Activated CD8-positive, alpha-beta memory T cell treated with anti-CD3 and anti-CD28 coated beads for 36 hours (primary cell): ENCODE measurements around the gene DICER1. TPM values are rescaled to one million over a fixed set of nuclear protein-coding genes. Genes with fewer than 3 reads are reported as not detected.
"Not testable (repeated sequence)": the region's sequence is repeated elsewhere in the genome, so short reads cannot be mapped to it uniquely, and the experiment has no call there.

Experiments
- CTCF ChIA-PET: fragments of 350-600 bp; sonication (Branson Sonifier 250); formaldehyde crosslinking; loops from one replicate; lab custom pipeline; 2021; ENCODE audit warnings: antibody characterized with exemption; lab: Charles Lee
- POLR2A ChIA-PET: fragments of 350-600 bp; sonication (Branson Sonifier 250); formaldehyde crosslinking; loops from one replicate; lab custom pipeline; 2021; ENCODE audit warnings: antibody characterized with exemption; lab: Charles Lee
- total RNA-seq, 2 experiments: library from RNA; stranded (reverse); gene quantifications; one replicate each; pipeline ENCODE4 v1.2.3, GENCODE V29; 2021

Gene DICER1, protein sequence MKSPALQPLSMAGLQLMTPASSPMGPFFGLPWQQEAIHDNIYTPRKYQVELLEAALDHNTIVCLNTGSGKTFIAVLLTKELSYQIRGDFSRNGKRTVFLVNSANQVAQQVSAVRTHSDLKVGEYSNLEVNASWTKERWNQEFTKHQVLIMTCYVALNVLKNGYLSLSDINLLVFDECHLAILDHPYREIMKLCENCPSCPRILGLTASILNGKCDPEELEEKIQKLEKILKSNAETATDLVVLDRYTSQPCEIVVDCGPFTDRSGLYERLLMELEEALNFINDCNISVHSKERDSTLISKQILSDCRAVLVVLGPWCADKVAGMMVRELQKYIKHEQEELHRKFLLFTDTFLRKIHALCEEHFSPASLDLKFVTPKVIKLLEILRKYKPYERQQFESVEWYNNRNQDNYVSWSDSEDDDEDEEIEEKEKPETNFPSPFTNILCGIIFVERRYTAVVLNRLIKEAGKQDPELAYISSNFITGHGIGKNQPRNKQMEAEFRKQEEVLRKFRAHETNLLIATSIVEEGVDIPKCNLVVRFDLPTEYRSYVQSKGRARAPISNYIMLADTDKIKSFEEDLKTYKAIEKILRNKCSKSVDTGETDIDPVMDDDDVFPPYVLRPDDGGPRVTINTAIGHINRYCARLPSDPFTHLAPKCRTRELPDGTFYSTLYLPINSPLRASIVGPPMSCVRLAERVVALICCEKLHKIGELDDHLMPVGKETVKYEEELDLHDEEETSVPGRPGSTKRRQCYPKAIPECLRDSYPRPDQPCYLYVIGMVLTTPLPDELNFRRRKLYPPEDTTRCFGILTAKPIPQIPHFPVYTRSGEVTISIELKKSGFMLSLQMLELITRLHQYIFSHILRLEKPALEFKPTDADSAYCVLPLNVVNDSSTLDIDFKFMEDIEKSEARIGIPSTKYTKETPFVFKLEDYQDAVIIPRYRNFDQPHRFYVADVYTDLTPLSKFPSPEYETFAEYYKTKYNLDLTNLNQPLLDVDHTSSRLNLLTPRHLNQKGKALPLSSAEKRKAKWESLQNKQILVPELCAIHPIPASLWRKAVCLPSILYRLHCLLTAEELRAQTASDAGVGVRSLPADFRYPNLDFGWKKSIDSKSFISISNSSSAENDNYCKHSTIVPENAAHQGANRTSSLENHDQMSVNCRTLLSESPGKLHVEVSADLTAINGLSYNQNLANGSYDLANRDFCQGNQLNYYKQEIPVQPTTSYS (N-terminal part only)
- 10 to 100 TPM; 58.0 to 59.4 TPM for total RNA-seq

DNA sequence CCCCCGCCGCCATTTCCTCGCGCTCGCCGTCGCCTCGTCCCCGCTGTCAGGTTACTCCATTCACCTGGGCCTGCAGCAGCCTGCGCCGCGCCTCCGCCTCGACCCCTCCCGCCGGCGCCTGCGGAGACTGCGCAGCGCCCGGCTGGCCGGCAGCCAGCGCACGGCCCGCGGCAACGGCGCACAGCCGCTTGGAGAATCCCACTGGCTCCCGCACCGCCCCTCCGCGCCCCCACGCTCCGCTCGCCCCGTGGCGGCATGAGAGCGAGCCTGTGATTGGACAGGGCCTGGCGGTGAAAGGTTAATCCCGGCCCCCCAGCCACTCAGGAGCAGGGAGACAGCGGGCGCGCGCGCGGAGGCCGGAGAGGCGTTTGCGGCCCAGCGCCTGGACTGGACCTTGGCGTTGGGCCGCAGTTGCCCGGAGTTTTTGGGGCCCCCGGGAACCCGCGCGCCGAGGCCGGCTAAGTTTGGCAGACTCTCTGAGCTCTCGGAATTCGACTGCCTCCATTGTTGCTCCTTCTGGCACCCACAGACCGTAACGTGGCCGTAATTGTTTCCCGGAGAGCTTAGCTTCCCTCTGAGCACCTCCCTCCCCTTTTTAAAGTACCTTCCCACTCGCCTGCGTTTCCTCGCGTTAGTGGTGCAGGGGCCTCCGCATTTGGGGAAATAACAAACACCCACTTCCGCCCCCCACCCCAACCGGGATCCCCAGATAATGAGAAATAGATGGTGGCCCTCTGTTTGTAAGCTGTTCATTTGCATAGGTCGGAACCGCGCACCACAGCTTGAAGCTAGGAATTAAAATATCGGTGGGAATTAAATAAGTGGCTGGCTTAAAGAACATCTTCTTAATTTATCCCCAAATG, at the start of gene DICER1:
Gene DICER1, minus strand, starts transcription at position 203 of the 863 bp plus-strand sequence. CDS start 24,071 bp downstream, outside the sequence.
- CTCF ChIA-PET, result no interaction called here

DNA sequence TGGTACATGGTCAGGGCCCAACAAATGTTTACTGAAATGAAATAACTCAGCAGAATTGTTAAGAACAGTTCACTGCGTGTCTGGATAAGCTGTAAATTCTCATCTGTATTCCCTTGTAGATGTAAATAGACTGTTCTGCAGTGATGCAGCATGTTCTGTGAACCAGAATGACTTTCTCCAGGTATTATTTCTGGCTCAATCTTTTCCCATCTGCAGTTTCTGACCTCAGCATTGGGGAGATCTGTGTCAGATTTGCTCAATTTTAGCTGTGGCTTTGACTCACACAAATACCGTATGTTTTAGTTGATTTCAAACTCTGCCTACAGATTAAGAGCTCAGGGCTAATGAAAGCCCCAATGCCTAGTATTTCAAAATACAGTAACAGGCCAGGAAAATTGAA, 49.2 kb upstream of the DICER1 start:
- POLR2A ChIA-PET, result no interaction called here
- CTCF ChIA-PET, result no interaction called here

More for the DNA sequence above, at the start of gene DICER1:
- POLR2A ChIA-PET, result interaction anchor here (0.9 to 1.1 kb wide), 3 partner anchors 8 to 366 kb away, joined by 3 read pairs; no protein-coding TSS in a partner anchor

DNA sequence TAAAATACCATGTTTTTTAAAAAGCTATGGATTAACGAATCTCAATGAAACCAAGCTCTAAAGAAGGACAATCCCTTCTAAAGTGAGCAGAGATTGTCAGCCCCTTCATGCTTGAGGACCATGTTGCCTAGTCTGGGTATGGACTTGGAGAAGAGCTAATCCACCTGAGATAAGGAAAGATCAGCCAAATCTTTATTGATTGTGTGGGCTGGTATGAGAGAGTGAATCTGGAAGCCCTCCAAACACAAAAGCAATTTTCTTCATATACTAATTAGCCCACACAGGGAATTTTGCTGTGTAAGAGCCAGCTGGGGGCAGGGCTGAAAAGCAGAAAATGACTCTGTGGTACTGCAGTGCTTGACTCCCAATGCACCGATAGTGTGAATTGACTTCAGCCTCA, 47.4 kb upstream of the DICER1 start:
- CTCF ChIA-PET, result no interaction called here
- POLR2A ChIA-PET, result no interaction called here

DNA sequence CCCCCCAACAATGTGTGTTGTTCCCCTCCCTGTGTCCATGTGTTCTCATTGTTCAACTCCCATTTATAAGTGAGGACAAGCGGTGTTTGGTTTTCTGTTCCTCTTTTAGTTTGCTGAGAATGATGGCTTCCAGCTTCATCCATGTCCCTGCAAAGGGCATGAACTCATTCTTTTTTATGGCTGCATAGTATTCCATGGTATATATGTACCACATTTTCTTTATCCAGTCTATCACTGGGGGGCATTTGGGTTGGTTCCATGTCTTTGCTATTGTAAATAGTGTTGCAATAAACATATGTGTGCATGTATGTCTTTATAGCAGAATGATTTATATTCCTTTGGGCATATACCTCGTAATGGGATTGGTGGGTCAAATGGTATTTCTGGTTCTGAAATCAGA, 44.4 kb upstream of the DICER1 start:
- CTCF ChIA-PET, result not testable (repeated sequence)
- POLR2A ChIA-PET, result interaction anchor here (0.7 kb wide), 1 partner anchor 27 kb away, joined by 4 read pairs; no protein-coding TSS in a partner anchor

DNA sequence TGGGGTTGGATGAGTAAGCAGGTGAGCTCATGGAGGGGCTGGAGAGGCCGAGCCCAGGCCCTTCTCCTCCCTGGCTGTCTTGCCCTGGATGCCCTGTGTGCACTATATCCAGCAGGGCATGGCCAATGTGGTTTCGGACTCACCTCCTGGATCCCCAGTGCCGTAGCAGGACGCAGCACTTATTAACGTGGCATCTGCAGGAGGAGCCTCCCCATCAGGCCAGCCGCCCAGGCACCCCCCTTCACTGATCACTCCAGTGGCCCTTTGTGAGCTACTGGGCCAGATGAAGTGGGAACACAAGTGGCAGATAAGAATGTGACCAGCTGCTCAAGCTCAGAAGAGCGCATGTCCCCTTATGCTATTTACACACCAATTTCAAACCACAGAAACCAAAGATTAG, 43.1 kb upstream of the DICER1 start:
- ChIA-PET POLR2A (no interaction called here), CTCF (interaction anchor here (0.5 kb wide), 1 partner anchor 101 kb away, joined by 3 read pairs; no protein-coding TSS in a partner anchor)

DNA sequence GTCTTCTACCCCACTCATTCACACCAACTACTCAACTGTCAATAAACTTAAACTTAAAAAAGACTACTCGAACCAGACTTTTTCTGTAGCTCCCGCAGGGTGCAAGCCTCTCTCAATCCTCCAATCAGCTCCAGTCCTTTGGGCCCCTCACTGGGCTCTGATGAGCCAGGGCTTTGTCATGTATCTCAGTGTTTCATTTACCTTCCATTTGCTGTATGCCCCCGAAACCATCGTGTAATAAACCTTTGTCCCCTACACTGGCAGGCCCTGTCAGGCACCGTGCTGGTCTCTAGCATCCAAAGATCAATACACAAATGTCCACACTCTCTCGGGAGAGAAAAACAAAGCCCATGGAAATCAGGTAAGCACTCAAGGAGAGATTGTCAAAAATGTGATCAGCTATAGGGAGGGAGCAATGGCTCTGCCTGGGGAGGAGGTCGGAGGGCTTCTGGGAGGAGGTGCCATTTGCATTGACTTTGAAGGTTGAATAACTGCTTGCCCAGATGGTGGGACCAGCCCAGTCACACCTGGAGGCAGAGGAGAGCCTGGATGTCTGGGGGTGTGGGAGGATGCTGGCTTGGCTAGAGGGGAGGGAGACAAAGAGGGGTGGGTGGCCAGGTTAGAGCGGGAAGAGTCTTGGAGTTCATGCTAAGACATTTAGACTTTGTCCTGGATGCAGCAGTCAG, 42.1 kb upstream of the DICER1 start:
- ChIA-PET CTCF (no interaction called here), POLR2A (no interaction called here)

DNA sequence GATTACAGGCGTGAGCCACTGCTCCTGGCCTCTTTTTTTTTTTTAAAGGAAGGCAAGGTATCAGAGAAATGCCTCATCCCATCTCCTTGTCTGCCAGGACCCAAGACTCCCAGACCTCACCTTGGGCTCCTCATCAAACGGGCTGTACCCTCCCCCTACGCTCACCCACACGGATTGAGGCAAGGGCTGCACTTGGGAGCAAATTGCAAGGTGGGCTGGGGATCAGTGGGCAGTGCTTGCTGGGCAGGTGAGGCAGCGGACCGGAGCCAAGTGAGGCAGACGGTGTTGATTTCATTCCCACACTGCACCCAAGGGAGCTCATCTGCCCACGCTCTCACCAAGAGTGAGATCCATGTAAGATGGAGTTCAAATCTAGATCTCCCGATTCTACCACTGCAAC, 41.0 kb upstream of the DICER1 start:
- CTCF ChIA-PET, result no interaction called here
- POLR2A ChIA-PET, result no interaction called here

DNA sequence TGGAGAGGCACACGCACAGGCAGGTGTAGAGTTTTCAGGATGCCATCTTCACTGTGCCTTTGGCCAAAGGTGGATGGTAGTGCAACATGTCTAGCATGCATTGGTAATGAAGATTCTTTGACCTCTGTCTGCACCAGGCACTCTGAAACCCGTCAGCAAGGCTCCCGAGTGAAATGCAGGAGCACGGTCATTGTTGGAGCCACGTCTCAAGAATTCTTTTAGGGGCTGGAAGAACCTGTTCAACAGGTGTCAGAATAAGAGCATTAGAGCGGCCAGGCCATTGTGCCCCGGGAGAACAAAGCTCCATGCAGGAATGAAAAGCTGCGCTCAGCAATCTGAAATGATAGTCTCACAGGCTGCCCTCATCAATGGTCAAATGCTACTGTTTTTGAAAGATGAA, 40.2 kb upstream of the DICER1 start:
- ChIA-PET POLR2A (no interaction called here), CTCF (no interaction called here)

DNA sequence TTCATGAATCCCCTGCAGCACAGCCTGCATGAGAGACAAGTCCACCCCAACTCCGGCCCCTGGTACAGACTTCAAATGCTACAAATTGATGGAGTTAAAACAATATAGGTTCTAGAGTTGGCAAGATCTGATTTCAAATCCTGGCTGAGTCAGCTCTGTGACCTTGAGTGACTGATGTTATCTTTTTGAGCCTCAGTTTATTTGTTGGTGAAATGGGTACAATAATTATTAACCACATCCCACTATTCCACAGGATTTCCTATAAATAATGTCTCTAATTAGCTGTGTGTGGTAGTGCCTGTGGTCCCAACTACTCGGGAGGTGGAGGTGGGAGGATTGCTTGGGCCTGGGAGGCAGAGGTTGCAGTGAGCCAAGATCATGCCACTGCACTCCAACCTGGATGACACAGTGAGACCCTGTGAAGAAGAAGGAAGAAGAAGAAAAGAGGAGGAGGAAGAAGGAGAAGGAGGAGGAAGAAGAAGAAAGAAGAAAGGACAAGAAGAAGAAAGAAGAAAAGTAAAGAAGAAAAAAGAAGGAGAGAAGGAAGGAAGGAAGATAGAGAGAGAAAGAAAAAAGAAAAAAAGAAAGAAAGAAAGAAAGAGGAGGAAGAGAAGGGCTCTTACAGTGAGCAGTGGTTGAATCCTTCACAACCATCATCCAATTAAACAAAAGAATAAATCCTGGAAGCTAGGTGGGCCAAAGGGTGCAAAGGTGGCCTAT, 39.7 kb upstream of the DICER1 start:
- ChIA-PET POLR2A (no interaction called here), CTCF (no interaction called here)

DNA sequence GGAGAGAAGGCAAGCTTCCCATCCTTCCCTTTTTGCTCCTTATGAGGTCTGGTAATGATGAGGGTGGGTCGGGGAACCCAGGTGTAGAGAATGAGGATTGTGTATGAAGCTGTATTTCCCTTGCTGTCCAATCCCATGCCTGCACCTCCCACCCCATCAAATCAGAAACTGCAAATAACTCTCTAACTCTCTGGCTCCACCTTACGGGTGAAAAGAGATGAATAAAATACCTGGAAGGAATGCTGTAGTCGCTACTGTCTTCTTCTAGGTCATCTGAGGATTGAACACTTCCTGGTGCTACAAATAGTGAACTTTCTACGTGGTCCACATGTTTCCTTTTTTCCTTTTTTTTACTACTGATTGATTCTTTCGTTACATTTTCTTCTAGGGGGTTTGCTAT, 38.9 kb upstream of the DICER1 start:
- ChIA-PET POLR2A (no interaction called here), CTCF (interaction anchor here (0.9 kb wide), 1 partner anchor 16 kb away, joined by 3 read pairs; no protein-coding TSS in a partner anchor)

DNA sequence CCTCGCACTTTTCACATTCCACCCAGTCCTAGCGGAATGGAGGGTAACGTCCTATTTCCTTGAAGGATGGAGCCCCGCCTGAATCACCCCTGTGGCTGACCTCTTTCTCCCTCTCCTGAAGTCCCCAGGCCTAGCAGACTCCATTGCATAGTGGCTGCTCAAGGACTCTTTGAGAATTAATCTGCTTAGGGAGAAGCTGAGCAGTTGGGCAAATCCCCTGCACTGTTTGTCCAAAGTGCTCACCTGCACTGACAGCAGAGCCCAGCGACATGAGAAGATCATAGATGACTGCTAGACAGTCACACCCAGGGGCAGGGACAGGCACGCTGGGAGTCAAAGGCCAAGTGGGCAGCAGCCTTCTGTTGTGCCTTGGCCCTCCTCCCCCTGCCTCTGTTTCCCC, 37.7 kb upstream of the DICER1 start:
- CTCF ChIA-PET, result interaction anchor here (1.1 kb wide), 1 partner anchor 166 kb away, joined by 3 read pairs; no protein-coding TSS in a partner anchor
- POLR2A ChIA-PET, result no interaction called here

DNA sequence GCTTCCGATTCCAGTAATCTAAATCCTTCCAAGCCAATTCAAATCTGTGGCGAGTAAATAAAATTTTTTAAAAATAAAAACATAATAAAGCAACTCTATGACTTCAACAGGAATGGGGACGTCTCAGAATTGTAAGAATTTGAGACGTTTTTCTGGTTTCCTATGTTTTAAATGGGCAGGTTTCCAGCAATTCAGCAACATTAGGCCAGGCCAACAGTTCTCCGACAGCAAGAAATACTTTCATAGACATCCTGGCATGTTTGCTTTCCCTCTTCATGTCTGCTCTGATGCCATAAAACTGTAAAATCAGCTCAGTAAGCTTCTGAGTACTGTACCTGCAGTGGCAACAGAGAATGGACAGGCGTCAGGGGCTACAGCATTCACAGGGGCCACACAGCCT, 35.8 kb upstream of the DICER1 start:
- POLR2A ChIA-PET, result no interaction called here
- CTCF ChIA-PET, result no interaction called here

DNA sequence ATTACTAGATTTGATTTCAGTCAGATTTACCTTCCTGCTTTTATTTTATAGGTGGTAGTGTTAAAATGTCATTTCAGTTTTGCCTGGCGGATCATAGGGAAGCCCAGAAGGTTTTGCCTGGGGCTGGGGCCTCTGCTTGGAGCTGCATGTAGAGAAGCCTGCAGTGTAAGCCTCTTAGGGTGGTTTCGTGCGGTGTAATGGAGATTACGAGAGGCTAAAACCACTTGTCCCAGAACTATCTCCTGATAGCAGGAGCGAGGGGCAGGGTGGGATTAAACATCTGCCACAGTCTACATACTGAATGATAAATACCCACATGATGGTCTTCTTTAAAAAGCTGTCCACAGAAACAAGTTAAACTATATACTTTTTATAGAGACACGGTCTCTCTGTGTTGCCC, 35.0 kb upstream of the DICER1 start:
- CTCF ChIA-PET, result no interaction called here

DNA sequence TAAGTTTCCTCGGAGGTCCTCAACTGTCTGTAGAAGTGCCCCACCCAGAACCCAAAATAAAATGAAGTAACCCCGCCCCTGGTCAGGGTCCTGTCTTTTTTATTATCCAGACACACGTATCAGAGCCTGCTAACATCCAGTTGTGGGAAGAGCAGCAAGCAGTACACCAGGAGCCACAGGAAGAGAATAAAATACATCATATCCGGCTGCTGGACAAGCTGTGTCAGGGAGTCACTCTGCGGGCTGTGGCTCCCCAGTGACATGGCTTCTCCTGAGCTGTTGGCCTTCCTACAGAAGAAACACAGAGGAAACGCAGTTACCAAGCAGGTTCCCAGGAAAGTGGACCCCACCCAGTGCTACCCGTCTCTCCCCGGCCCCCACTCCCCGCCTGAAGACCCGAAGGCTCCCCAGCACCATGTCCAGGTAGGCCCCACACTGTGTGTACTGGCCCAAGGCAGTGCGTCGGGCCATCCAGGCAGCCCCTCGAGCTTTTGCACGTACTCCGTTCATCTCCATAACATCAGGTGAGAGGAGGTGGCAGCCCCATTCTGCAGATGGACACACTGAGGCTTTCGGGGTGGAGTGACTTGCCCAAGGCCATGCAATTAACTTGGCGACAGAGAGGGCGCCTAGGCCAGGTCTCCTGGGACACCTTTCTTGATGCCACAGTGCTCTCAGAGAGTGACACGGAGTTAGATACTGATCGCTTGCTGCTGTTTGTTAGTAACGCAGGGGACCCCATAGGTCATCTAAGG, 34.3 kb upstream of the DICER1 start:
- POLR2A ChIA-PET, result no interaction called here
- CTCF ChIA-PET, result no interaction called here

More for the DNA sequence above, 35.0 kb upstream of the DICER1 start:
- POLR2A ChIA-PET, result no interaction called here

DNA sequence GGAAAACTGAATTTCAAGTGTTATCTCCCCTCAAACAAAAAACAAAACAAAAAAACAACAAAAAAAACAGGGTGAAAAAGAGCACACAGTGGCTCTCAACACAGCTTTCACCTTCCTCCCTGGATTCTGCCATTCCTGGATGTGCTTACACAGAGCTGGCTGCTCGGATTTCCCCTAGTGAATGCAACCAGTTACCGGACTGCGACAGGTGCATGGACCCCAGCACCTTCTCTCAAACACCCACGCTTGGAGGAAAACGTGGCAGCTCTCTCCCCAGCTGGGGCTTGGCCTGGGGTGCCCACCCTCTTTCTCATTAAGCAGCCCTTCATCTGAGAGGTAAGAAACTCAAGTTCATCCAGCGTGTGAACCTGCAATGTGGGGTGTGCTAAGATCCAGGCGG, 33.5 kb upstream of the DICER1 start:
- POLR2A ChIA-PET, result no interaction called here
- CTCF ChIA-PET, result no interaction called here

DNA sequence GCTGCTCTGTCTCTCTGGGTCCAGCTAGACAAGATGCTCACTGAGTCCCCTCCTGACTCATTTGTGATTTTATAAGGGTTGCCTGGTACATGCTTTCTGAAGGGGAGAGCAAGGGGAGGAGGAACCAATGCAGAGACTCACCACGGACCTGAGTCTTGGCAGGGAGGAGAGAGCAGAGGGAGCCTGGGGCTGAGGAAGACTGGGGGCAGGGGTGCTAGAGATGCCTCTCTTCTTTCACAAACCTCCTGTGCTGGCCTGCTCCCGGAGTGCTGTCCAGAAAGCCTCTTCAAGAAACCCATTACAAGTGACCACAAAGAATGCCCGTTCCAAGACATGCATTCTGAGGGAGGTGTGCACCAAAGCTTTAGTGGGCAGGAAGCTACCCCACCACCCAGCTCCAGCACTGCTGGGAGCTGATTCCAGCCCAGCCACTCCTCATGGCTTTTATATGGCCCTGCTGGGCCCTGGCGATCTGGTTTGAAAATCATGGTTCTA, 33.1 kb upstream of the DICER1 start:
- ChIA-PET POLR2A (no interaction called here), CTCF (no interaction called here)
